H1 (cell line): ENCODE measurements around the gene LOC101059915.

ENCODE experiments used
- CBX8 ChIP-seq: fragments of 300-800, 300-1000 bp; sonication (generic); IDR thresholded peaks from 2 replicates; pipeline ENCODE4 v1.7.1; 2016; ENCODE audit warnings: low read depth, low read length, borderline replicate concordance
- CHD2 ChIP-seq: IDR thresholded peaks from 2 replicates; pipeline ENCODE4 v1.6.1; 2012; ENCODE audit warnings: low read length, improper control_type of control experiment
- EP300 ChIP-seq, 2 experiments: IDR thresholded peaks; 1 replicate in 1 of 2; 2 replicates in 1 of 2; pipeline ENCODE4 v1.6.1; 2011 to 2012; ENCODE audit warnings: low read depth in 2 of 2, low read length in 2 of 2, mild to moderate bottlenecking in 2 of 2, borderline replicate concordance in 1 of 2, inconsistent platforms in 1 of 2, moderate library complexity in 1 of 2
- NANOG ChIP-seq: IDR thresholded peaks from 2 replicates; pipeline ENCODE4 v1.6.1; 2011; ENCODE audit warnings: low read length, low read depth, mild to moderate bottlenecking, inconsistent platforms; ENCODE audit not compliant: insufficient read depth, poor library complexity, severe bottlenecking
- RNF2 ChIP-seq: fragments of 200-900, 300-1000 bp; sonication (generic); IDR thresholded peaks from 2 replicates; pipeline ENCODE4 v1.7.1; 2016; ENCODE audit warnings: borderline replicate concordance, low read depth, mild to moderate bottlenecking, antibody characterized with exemption, low read length; ENCODE audit not compliant: poor library complexity, severe bottlenecking; ENCODE audit errors: missing control alignments
- SP1 ChIP-seq: IDR thresholded peaks from 2 replicates; pipeline ENCODE4 v1.6.1; 2011; ENCODE audit warnings: low read depth, low read length
- YY1 ChIP-seq: IDR thresholded peaks from 2 replicates; pipeline ENCODE4 v1.6.1; 2011; ENCODE audit warnings: low read depth, mild to moderate bottlenecking, low read length
- TF ChIP-seq, protein P1 (sequence below): fragments of 300-600 bp; sonication (generic); IDR thresholded peaks from 2 replicates; pipeline ENCODE4 v1.7.1; 2012; ENCODE audit warnings: low read length, moderate library complexity, mild to moderate bottlenecking, inconsistent platforms; ENCODE audit not compliant: insufficient replicate concordance
- TF ChIP-seq, protein P2 (sequence below): IDR thresholded peaks from 2 replicates; pipeline ENCODE4 v1.6.1; 2011; ENCODE audit warnings: low read length, improper control_type of control experiment

The LOC101059915 gene

DNA sequence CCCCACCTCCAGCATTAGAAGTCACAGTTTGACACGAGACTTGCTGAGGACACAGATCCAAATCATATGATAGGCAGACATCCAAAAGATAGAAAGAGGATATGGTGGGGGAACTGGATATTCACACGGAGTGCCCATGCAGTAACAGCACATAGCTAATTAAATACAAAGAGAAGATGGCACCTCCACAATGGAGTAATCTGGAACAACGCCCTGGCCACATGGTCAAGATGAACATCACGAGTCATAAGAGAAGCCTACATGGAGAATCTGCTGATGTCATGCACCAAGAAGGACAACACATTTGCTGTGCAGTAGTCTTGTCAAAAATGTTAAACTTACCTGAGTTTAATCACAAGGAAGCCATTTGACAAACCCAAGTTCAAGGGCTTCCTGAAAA, 10.1 kb upstream of the LOC101059915 start (continued):
- TF ChIP-seq, protein P1, sequence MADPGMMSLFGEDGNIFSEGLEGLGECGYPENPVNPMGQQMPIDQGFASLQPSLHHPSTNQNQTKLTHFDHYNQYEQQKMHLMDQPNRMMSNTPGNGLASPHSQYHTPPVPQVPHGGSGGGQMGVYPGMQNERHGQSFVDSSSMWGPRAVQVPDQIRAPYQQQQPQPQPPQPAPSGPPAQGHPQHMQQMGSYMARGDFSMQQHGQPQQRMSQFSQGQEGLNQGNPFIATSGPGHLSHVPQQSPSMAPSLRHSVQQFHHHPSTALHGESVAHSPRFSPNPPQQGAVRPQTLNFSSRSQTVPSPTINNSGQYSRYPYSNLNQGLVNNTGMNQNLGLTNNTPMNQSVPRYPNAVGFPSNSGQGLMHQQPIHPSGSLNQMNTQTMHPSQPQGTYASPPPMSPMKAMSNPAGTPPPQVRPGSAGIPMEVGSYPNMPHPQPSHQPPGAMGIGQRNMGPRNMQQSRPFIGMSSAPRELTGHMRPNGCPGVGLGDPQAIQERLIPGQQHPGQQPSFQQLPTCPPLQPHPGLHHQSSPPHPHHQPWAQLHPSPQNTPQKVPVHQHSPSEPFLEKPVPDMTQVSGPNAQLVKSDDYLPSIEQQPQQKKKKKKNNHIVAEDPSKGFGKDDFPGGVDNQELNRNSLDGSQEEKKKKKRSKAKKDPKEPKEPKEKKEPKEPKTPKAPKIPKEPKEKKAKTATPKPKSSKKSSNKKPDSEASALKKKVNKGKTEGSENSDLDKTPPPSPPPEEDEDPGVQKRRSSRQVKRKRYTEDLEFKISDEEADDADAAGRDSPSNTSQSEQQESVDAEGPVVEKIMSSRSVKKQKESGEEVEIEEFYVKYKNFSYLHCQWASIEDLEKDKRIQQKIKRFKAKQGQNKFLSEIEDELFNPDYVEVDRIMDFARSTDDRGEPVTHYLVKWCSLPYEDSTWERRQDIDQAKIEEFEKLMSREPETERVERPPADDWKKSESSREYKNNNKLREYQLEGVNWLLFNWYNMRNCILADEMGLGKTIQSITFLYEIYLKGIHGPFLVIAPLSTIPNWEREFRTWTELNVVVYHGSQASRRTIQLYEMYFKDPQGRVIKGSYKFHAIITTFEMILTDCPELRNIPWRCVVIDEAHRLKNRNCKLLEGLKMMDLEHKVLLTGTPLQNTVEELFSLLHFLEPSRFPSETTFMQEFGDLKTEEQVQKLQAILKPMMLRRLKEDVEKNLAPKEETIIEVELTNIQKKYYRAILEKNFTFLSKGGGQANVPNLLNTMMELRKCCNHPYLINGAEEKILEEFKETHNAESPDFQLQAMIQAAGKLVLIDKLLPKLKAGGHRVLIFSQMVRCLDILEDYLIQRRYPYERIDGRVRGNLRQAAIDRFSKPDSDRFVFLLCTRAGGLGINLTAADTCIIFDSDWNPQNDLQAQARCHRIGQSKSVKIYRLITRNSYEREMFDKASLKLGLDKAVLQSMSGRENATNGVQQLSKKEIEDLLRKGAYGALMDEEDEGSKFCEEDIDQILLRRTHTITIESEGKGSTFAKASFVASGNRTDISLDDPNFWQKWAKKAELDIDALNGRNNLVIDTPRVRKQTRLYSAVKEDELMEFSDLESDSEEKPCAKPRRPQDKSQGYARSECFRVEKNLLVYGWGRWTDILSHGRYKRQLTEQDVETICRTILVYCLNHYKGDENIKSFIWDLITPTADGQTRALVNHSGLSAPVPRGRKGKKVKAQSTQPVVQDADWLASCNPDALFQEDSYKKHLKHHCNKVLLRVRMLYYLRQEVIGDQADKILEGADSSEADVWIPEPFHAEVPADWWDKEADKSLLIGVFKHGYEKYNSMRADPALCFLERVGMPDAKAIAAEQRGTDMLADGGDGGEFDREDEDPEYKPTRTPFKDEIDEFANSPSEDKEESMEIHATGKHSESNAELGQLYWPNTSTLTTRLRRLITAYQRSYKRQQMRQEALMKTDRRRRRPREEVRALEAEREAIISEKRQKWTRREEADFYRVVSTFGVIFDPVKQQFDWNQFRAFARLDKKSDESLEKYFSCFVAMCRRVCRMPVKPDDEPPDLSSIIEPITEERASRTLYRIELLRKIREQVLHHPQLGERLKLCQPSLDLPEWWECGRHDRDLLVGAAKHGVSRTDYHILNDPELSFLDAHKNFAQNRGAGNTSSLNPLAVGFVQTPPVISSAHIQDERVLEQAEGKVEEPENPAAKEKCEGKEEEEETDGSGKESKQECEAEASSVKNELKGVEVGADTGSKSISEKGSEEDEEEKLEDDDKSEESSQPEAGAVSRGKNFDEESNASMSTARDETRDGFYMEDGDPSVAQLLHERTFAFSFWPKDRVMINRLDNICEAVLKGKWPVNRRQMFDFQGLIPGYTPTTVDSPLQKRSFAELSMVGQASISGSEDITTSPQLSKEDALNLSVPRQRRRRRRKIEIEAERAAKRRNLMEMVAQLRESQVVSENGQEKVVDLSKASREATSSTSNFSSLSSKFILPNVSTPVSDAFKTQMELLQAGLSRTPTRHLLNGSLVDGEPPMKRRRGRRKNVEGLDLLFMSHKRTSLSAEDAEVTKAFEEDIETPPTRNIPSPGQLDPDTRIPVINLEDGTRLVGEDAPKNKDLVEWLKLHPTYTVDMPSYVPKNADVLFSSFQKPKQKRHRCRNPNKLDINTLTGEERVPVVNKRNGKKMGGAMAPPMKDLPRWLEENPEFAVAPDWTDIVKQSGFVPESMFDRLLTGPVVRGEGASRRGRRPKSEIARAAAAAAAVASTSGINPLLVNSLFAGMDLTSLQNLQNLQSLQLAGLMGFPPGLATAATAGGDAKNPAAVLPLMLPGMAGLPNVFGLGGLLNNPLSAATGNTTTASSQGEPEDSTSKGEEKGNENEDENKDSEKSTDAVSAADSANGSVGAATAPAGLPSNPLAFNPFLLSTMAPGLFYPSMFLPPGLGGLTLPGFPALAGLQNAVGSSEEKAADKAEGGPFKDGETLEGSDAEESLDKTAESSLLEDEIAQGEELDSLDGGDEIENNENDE, result no peak
- no peak for TF ChIP-seq CHD2
- TF ChIP-seq NANOG, result no peak
- no peak for TF ChIP-seq EP300 (IDR thresholded peaks at IDR 0.05; ENCODE audit: borderline replicate concordance in 1 of 2, low read depth in 2 of 2, low read length in 2 of 2)
- TF ChIP-seq, protein P2, sequence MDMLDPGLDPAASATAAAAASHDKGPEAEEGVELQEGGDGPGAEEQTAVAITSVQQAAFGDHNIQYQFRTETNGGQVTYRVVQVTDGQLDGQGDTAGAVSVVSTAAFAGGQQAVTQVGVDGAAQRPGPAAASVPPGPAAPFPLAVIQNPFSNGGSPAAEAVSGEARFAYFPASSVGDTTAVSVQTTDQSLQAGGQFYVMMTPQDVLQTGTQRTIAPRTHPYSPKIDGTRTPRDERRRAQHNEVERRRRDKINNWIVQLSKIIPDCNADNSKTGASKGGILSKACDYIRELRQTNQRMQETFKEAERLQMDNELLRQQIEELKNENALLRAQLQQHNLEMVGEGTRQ, result no peak
- TF ChIP-seq SP1, result no peak
- no peak for TF ChIP-seq YY1
- TF ChIP-seq RNF2, result no peak
- TF ChIP-seq CBX8, result no peak
- TF ChIP-seq, all 59 proteins: peak for 0
